Myocyte (in vitro differentiated cells): ENCODE results near the gene EXD3. TPM values are rescaled to one million over a fixed set of nuclear protein-coding genes. Genes with fewer than 3 reads are reported as not detected.
"Not testable (repeated sequence)": the region's sequence is repeated elsewhere in the genome, so short reads cannot be mapped to it uniquely, and the experiment has no call there.

ENCODE experiments used
- DNase-seq: peaks from one replicate; pipeline ENCODE4 v3.0.0-alpha.2; 2012; ENCODE audit warnings: low read depth
- total RNA-seq: library from RNA; depleted of rRNA; stranded (reverse); fragments of >200 nt; gene quantifications from 2 replicates; pipeline ENCODE4 v1.2.3, GENCODE V29; 2014

Gene EXD3
- total RNA-seq, 1 donor from 2014 or later: 12.5 TPM

DNA sequence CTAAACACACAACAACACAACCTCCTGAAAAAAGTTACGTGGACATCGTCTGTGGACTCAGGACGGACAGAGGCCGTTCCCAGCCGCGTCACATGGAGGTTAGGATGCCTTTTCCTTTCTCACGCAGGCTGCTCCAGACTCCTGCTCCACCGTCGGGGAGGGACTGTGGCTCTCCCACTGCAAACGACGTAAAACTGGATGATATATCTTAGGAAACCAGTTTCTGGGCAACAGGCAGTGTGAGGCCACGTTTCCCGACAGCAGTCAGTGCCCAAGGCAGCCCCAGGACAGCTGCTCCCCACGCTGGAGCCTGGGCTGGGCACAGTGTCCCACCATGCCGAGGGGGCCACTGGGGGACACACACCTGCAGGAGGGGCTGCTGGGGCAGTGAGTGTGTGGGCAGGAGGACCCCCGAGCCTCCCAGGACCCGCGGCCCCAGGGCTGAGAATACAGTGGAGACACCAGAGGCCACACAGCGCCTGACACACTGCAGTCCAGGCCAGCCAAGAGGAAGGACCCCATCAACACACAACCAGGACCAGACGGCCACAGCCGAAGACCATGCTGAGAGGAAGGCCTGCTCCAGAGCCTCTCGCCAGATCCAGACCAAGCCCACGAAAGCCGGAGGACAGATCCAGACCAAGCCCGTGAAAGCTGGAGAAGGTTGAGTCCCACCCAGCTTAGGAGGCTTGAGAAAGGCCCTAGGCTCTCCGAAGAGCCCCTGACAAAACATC, 26.2 kb downstream of the EXD3 start:
- DNase-seq: no peak

DNA sequence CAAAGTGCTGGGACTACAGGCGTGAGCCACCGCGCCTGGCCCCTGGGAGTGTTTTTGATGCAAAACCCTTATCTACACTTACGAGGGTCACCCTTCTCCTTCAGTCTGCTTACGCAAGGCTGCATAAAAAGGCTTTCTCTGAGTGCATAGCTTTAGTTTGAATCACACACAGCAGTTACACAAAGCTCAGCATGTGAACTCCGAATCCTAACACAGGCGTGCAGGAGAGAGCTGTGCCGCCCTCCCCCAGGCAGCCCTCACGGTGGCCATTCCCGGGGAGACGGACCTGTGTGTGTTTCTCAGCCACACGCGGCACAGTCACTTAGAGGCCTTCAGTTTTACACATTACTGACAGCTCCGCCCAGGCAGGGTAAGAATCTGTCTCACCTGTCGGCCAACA, 26.7 kb downstream of the EXD3 start:
- DNase-seq: no peak

DNA sequence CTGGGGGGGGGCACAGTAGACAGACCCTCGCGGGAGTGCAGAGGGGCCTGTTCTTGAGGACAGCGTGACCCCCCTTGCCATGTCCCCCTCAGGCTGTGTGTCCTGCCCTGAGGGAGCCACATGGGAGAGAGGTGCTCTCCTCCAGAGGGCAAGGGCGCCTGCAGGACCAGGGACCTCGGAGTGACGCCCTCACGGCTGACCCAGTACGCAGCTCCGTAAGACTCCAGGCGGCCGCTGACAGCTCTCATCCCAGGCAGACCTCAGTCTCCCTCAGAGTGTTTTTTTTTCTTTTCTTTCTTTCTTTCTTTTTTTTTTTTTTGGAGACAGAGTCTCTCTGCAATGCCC, 27.3 kb downstream of the EXD3 start:
- DNase-seq: no peak

DNA sequence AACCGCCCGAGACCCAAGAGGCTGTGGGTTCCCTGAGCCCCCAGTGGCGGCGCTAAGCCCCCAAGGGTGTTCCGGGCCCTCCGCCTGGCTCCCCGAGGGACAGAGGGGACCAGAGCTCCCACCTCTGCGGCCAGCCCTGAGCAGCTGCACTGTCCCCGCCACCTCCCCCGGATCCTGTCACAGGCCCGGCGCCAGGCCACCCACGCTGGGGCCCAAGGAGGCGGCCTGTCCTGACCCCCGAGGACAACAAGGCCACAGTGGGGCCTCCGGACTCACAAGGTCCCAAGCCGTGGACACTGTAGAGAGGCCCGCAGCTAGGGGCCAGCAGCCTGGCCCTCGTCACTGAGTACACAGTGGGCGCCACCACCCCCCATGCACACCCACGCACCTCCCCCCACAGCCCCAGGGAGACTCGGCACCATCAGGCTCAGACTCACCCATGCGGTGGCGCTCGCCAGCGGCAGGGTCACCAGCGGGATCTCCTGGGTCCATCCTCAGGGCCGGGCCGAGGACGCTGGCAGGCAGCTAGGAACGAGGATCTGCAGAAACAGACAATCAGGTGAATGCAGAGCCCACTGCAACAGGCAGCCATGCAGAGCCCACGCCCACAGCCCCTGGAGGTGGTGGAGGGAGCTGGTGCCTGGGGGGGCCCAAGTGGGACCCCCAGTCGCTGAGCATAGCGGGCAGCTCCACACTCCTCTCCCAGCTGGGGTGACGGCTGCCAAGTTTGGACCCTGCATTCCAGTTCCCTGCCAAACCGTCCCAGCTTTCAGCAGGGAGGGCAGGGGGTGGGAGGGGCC, 27.9 kb downstream of the EXD3 start:
- DNase-seq: no peak

DNA sequence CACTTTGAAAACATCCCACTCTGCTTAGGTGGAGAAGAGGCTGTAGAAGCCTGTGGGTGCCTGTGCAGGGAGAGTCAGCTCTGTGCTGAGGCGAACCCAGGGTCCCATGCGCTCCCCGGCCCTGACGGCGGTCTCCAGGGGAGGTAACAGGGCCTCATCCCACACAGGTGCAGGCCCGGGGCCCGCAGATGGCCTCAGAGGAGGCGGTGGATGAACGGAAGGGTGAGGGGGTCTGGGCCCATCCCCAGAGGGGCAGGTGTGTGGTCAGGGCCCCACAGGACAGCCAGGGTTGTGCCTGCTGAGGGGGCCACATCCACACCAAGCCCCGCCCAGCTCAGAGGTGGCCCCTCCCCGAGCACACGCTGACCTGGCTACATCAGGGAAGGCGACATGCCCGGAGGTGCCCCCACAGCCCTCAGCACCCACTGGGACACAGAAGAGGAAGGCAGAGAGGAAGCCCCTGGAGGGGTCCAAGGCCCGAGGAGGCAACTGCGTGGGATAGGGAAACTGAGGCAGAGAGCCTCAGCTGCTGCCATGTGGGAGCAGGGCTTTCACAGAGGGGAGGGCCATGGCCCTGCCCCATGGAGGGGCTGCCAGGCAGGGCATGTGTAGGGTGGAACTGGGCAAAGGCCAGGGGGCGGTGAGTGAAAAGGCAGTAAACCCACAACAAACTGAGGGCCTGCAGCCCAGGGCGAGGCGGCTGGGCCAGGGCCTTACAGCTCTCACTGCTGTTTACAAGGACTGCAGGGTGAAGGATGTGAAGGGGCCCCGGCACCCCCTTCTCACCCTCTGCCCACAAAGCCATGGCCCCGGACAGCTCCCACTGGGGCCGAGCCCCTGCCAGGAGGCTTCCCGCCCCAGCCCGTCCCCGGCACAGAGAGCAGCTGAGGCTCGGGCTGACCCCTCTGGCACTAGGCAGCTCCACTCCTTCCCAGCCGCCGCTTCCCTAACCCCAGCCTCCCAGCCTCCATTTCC, 29.5 kb downstream of the EXD3 start:
- DNase-seq: no peak

DNA sequence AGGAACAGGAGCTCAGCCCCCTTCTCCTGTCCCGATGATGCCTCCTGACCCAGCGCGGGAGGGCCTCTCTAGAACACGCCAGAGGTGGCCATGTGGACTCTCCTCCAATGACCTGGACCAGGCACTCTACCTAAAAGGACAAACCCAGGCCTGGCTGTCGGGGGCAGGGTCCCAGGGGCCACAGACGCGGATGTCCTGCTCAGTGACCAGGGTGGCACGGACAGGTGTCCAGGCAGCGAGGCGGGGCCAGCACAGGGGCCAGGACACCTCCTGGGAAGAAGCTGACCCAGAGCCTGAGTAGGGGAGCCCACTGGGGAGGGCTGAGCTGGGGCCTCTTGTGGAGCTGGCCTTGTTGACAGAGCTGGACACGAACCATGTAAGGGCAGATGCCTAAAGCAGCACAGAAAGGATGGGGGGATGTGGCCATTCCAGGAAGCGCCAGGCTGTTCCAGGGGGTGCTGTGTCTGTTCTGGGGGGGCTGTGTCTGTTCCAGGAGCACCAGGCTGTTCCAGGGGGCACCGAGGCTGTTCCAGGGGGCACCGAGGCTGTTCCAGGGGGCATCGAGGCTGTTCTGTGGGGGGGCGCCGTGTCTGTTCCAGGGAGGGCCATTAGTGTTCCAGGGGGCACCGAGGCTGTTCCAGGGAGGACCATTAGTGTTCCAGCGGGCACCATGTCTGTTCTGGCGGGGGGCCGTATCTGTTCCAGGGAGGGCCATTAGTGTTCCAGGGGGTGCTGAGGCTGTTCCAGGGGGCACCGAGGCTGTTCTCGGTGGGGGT, 30.5 kb downstream of the EXD3 start:
- no peak for DNase-seq

DNA sequence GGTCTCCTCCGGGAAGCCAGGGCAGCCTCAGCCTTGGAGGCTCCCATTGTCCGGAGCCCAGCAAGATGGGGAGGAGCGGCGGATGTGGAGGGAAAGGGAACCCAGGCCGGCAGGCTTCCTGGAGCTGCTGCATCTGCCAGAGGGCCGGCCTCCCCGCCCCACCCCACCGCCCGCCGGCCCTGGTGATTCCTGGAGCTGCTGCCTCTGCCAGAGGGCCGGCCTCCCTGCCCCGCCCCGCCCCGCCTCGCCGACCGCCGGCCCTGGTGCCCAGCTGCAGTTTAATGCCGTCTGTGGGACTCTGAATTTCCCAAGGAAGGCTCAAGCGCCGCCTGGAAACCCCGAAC, 31.6 kb downstream of the EXD3 start:
- no peak for DNase-seq

DNA sequence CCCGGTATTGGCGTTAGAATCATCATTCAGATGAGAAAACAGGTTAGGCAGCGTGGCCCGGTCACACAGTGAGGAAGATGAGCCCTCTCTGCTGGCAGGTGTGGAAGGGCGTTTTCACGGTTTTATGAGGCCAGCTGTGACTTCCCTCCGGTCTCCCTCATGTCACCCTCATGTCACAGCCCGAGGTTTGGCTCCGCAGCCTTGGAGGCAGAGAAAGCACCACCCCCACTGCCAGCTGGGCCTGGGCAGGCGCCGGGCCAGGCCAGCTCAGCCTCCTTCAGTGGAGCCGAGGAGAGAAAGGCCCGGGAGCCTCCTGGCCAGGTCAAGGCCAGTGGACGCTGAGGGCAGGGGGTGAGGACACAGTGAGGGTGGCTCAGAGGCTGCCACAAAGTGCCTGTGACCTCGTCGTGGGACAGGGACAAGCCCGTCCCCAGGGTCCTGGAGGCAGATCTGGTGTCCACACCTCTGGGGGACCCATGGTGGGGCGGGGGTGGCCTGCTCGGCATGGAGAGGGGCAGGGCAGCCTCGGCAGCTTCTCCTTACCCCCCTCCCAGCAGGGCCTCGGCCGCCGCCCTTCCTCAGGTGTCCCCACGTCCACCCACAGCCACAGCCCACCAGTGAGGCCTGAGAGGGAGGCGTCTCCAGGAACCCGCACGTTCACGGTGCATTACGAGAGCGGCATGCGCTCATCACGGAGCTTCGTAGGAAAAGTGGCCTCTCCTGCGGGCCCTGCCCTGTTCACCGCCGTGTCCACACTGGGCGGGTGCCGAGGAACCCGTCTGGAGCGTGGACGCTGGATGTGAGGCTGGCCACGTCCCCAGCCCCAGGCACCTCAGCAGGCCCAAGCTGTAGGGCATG, 32.2 kb downstream of the EXD3 start:
- peak; percentile 31 for DNase-seq

DNA sequence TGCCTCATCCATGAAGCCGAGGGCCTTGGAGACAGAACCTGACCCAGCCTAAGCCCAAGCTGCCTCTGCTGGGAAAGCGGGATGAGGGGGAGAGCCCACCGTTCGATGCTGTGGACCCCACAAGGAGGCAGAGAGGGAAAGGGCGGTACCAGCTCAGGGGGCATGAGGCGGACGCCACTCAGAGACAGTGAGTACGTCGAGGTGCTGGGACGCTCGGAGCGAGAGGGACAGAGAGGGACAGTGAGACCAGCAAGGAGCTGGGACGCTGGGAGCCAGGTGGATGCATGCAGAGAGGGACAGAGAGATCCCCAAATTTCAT, 33.6 kb downstream of the EXD3 start:
- DNase-seq: no peak

DNA sequence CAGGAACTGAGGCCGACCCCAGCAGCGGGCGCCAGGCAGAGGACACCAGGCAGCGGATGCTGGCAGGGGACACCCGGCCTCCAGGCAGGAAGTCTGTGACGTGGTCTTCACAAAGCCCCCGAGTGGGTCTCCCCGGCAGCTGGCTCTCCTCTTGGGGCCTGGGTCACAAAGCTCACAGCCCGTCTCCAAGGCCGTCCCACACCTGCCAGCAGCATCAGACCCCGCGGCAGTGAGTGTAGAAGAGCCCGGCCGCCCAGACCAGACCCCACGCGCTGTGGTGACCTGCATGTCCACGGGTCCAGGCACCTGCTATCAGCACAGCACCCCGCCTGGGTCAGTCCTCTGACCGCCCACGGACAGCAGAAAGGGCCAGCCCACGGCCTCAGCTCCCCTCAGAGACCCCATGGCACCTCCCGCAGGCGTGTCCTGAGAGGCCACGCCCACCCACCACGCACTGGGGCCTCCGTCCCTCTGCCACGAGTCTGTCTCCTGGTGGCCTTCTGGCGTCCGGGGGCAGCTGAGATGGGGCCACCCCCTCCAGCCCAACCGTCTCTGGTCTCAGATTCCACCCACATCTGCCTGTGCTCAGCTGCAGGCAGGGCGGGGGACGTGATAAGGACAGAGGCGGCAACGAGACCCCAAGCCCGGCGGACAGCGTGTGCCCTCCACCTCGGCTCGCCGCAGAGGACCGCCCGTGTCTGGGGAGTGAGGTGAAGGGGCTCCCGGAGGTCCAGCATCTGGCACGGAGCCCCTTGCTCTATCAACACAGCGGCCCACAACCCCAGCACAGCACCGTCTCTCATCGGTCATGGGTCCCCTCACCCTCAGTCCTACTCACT, 34.2 kb downstream of the EXD3 start:
- no peak for DNase-seq

DNA sequence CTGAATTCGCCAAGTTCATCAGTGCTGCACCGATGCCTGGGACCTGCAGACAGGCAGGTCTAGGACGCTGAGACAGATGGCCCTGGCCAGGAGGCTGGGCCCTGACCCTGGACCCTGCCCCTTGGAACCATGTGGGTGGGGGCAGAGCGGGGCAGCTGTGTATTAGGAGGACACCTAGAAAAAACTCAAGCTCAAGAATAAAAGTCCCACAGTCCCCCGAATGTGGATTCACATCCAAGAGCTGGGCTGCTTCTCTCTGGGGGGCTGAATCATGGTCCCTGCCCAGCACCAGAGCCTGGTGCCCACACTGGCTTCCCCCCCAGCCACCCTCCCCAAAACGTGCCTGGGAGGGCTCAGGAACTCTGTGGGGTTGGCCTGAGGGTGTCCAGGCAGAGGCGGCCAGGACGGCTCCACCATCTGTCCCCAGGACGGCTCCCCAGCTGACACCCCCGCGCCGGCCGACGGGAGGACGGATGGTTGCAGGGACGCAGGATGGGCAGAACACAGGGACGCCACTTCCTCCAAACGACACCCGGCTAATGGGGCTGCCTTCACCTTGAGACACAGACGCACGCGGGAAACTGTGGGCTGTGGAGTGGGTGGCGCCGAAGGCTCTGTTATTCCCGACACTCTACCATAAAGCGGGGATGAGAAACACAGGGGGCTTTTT, 34.9 kb downstream of the EXD3 start:
- DNase-seq: no peak

DNA sequence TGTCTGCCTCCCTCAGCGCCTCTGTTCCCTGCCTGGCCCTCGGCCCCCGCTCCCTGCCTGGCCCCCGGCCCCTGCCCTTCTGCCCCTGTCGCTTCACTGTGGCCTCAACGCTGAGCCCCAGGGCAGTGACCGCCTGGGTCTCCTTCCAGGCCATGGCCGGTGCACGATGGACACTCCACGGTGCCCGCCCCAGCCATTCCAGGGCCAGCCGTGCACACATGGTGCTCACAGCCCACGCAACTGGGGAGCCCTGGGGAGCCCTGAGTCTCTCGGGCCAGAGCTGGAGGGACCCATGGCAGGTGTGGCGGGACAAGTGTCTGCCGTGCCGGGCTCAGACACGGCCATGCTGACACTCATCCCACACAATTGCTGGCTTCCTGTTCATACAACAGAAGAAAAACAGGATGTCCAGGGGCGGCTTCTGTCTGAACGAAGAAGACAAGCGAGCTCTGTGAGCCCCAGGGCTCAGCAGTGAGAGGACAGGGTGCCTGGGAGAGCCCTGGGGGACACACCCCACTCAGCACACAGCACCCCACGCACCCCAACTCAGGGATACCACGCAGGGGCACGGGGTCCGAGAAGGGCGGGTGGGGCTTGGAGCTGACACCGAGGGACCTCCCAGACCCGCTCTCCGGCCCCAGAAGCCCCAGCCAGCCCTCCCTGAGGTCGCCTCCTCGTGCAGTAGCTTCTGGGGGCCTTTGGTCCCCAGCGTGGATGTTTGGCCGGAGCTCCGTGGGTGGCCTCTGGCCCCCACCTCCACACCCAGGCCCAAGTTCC, 35.7 kb downstream of the EXD3 start:
- DNase-seq: no peak

DNA sequence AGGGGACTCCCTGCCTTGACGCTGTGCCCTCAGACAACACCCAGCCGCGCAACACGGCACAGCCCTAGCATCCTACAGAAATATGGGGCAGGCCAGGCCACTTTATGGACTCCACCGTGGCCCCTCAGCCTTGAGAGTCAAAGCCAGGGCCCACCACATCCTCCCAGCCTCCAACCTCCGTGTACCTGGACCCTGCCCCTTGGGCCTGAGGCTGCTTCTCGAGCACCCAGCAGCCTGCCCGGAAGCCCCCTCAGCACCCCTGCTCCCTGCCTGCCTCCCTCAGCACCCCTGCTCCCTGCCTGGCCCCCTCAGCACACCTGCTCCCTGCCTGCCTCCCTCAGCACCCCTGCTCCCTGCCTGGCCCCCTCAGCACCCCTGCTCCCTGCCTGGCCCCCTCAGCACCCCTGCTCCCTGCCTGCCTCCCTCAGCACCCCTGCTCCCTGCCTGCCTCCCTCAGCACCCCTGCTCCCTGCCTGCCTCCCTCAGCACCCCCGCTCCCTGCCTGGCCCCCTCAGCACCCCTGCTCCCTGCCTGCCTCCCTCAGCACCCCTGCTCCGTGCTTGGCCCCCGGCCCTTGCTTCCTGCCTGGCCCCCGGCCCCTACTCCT, 36.4 kb downstream of the EXD3 start:
- not testable (repeated sequence) for DNase-seq

DNA sequence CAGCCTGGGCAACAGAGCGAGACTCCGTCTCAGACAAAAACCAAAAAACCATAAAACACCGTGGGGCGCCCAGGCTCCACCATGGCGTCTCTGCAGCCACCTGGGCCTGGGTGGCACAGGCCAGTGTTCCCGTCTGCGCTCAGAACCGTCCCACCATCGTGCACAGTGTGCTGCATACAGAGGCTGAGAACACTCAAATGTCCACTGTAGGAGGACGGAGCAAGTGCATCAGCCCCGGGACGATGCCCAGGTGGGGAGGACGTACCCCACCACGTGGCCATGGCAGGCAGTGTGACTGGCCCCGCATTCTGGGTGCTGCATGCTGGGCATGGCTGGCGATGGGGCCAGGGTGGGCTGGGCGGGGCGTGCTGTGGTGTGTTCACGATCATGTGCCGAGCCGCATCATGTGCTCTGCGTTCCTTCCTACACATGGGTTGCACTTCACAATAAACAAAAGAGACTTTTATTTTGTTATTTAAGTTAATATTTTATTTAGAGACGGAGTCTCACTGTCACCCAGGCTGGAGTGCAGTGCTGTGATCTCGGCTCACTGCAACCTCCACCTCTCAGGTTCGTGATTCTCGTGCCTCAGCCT, 37.8 kb downstream of the EXD3 start:
- no peak for DNase-seq

DNA sequence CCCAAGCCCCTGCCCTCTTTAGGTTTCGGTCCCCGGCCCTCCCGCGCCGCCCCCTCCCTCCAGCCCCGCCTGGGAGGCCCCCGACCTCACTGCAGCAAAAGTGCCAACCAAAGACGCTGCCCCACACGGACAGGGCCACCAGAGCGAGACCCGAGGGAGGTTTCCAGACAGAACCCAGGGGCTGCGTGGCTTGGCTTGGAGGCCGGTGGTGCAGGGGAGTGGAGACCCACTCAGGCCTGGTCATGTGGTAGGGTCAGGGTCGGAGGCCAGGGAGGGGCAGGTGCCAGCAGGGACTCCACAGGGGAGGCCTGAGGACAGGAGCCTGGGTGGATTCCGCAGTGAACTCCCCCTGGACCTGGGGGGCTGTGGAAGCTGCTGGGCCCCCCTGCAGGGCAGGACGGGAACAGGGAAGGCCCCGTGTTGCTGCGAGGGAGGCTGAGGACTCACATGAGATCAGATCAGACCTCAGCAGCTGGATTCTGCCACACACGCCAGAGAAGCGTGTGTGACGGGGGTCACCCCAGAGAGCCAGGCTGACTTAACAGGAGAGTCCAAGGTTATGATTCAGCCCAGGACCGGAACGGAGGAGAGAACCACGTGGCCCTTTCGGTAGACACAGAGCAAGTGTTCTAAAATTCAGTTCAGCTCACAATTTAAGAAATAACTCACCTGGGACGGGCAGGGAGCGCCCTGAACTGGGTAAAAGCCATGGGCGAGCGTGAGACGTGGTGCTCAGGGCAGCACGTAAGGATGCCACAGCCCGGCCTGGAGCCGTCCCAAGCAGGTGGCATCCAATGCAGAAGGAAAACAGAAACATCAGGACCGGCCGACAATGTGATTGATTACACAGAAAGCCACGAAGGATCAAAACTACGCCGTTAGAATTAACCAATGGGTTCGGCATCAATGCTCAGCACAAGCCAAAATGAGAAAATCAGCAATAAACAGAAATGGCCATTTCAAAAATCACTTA, 38.9 kb downstream of the EXD3 start:
- no peak for DNase-seq
